PC-3 (cell line): Measurements from ENCODE around the gene FALEC. TPM values are rescaled to one million over a fixed set of nuclear protein-coding genes. Genes with fewer than 3 reads are reported as not detected.
A peak's percentile ranks its signal among the peaks of the same experiment; 100 is the strongest.

Experiments
- ATAC-seq: fragments of 200-7000 bp; cut with Tn5 transposase; 2 replicates; pipeline ENCODE4 v1.9.1; 2020; ENCODE audit warnings: mild to moderate bottlenecking, moderate library complexity
- BruUV-seq: library from RNA; stranded (reverse); fragments of 400-500 nt; replicated peaks from 2 replicates; lab custom pipeline; 2021; lab: Mats Ljungman, UMichigan
- CTCF ChIA-PET: fragments of 300-600 bp; sonication (Branson Sonifier 250); formaldehyde crosslinking; loops from one replicate; lab custom pipeline; 2022; ENCODE audit warnings: antibody characterized with exemption; lab: Charles Lee
- POLR2A ChIA-PET: fragments of 300-600 bp; sonication (Branson Sonifier 250); formaldehyde crosslinking; loops from one replicate; lab custom pipeline; 2022; ENCODE audit warnings: antibody characterized with exemption; ENCODE audit not compliant: unreplicated experiment; lab: Charles Lee
- DNase-seq: peaks from one replicate; pipeline ENCODE4 v3.0.0-alpha.2; 2015
- H2AFZ ChIP-seq: fragments of 300-600 bp; sonication (generic); 2 replicates; pipeline ENCODE4 v1.6.0; 2016; ENCODE audit warnings: antibody characterized with exemption, low read length
- H3F3A ChIP-seq: fragments of 300-600 bp; sonication (generic); one replicate; pipeline ENCODE4 v1.6.0; 2017; ENCODE audit warnings: antibody characterized with exemption, low read length, control low read depth, mild to moderate bottlenecking; ENCODE audit not compliant: unreplicated experiment
- H3K27ac ChIP-seq: fragments of 300-600 bp; sonication (generic); 2 replicates; pipeline ENCODE4 v1.5.1; 2016; ENCODE audit warnings: mild to moderate bottlenecking, low read length
- H3K27me3 ChIP-seq: fragments of 300-600 bp; sonication (generic); 2 replicates; pipeline ENCODE4 v1.6.1; 2016; ENCODE audit warnings: low read length, mixed read lengths
- H3K36me3 ChIP-seq: fragments of 300-600 bp; sonication (generic); 2 replicates; pipeline ENCODE4 v1.6.1; 2016; ENCODE audit warnings: low read depth, mixed run types, low read length, mixed read lengths
- H3K4me1 ChIP-seq: fragments of 300-600 bp; sonication (generic); 2 replicates; pipeline ENCODE4 v1.5.1; 2016; ENCODE audit warnings: low read length; ENCODE audit not compliant: insufficient read depth
- H3K4me2 ChIP-seq: fragments of 300-600 bp; sonication (generic); 2 replicates; pipeline ENCODE4 v1.6.0; 2016; ENCODE audit warnings: low read length
- H3K4me3 ChIP-seq: fragments of 300-600 bp; sonication (generic); 2 replicates; pipeline ENCODE4 v1.5.1; 2016; ENCODE audit warnings: mild to moderate bottlenecking, low read length, mixed read lengths
- H3K79me2 ChIP-seq: fragments of 300-600 bp; sonication (generic); 2 replicates; pipeline ENCODE4 v1.6.1; 2017; ENCODE audit warnings: low read length, mixed read lengths
- H3K9ac ChIP-seq: fragments of 300-600 bp; sonication (generic); 2 replicates; pipeline ENCODE4 v1.6.0; 2016; ENCODE audit warnings: mild to moderate bottlenecking, low read length
- H3K9me2 ChIP-seq: fragments of 300-600 bp; sonication (generic); replicated peaks from 2 replicates; pipeline ENCODE4 v1.6.1; 2016; ENCODE audit warnings: mixed run types, low read length, mixed read lengths
- H3K9me3 ChIP-seq: fragments of 300-600 bp; sonication (generic); 2 replicates; pipeline ENCODE4 v1.6.1; 2016; ENCODE audit warnings: low read length, mixed read lengths
- H4K20me1 ChIP-seq: fragments of 300-600 bp; sonication (generic); 2 replicates; pipeline ENCODE4 v1.6.1; 2016; ENCODE audit warnings: low read length, mixed read lengths
- EZH2 ChIP-seq: fragments of 300-600 bp; sonication (generic); IDR thresholded peaks from one replicate; pipeline ENCODE4 v1.6.1; 2017; ENCODE audit warnings: antibody characterized with exemption, mild to moderate bottlenecking, low read length; ENCODE audit not compliant: unreplicated experiment
- EZH2phosphoT487 ChIP-seq: fragments of 300-600 bp; sonication (generic); IDR thresholded peaks from 2 replicates; pipeline ENCODE4 v1.6.1; 2018; ENCODE audit warnings: mild to moderate bottlenecking, antibody characterized with exemption, low read length, borderline replicate concordance
- intact Hi-C: fragments of 100-400 bp; cut with micrococcal nuclease; formaldehyde crosslinking; loops from 2 replicates; pipeline ENCODE4 v1.9.0; 2023
- total RNA-seq: library from RNA; depleted of rRNA; stranded (reverse); fragments of >200 nt; gene quantifications from 2 replicates; pipeline ENCODE4 v1.2.3, GENCODE V29; 2014
- TF ChIP-seq, protein P1 (sequence below): fragments of 300-600 bp; sonication (generic); conservative IDR thresholded peaks from 2 replicates; pipeline ENCODE4 v1.5.1; 2017; ENCODE audit warnings: antibody characterized with exemption, low read depth, mild to moderate bottlenecking, low read length

FALEC gene
- total RNA-seq, 1 experiment from 2014 or later: 0.73 TPM

DNA sequence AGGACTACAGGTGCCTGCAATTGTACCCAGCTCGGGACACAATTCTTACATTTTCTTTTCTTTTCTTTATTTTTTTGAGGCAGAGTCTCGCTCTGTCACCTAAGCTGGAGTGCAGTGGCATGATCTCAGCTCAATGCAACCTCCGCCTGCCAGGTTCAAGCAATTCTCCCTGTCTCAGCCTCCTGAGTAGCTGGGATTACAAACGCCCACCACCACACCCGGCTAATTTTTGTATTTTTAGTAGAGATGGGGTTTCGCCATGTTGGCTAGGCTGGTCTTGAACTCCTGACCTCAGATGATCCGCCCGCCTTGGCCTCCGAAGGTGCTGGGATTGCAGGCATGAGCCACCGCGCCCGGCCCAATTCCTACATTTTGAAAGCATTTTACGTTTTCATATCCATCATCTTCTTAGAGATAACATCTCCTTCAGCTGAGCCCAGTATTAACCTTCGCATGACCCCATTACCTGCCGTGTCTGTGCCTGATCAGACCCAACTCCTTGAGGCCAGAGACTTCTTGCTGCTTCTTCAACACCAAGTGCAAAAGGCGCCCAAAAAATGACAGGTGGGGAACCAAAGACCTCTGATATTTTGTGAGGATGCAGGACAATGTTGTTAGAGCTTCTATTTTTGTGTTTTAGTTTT lies 30.9 kb downstream of the FALEC start:
- DNase-seq: no peak
- no peak overlapping the region for H3K4me3 ChIP-seq
- H3K36me3 ChIP-seq: no peaks in the 10 kb centered on the region
- H3K79me2 ChIP-seq: no peaks in the 10 kb centered on the region
- H3F3A ChIP-seq: no peaks in the 10 kb centered on the region
- no peaks in the 10 kb centered on the region for H3K9me3 ChIP-seq
- H4K20me1 ChIP-seq: no peaks in the 10 kb centered on the region
- no peaks in the 10 kb centered on the region for H3K27me3 ChIP-seq
- no TSS peak for BruUV-seq
- no peak for ATAC-seq
- H3K9me2 ChIP-seq: no peaks in the 10 kb centered on the region
- no peak for TF ChIP-seq EZH2
- TF ChIP-seq, protein P1, sequence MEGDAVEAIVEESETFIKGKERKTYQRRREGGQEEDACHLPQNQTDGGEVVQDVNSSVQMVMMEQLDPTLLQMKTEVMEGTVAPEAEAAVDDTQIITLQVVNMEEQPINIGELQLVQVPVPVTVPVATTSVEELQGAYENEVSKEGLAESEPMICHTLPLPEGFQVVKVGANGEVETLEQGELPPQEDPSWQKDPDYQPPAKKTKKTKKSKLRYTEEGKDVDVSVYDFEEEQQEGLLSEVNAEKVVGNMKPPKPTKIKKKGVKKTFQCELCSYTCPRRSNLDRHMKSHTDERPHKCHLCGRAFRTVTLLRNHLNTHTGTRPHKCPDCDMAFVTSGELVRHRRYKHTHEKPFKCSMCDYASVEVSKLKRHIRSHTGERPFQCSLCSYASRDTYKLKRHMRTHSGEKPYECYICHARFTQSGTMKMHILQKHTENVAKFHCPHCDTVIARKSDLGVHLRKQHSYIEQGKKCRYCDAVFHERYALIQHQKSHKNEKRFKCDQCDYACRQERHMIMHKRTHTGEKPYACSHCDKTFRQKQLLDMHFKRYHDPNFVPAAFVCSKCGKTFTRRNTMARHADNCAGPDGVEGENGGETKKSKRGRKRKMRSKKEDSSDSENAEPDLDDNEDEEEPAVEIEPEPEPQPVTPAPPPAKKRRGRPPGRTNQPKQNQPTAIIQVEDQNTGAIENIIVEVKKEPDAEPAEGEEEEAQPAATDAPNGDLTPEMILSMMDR: no peak
- TF ChIP-seq EZH2phosphoT487: no peak
- POLR2A ChIA-PET: interaction anchor here (0.6 kb wide), 1 partner anchor 460 kb away, joined by 4 read pairs; no protein-coding TSS in a partner anchor
- H2AFZ ChIP-seq: no peak overlapping the region
- peaks cover 3% of the 10 kb centered on the region; the same call in 1 of the 2 replicates for H3K4me1 ChIP-seq
- intact Hi-C loops: loop anchor here (5.0 kb wide), 1 partner anchor 84 kb away; no protein-coding TSS in a partner anchor
- H3K9ac ChIP-seq: no peak overlapping the region
- no peak overlapping the region for H3K4me2 ChIP-seq
- CTCF ChIA-PET: no interaction called here
- H3K27ac ChIP-seq: no peak overlapping the region

DNA sequence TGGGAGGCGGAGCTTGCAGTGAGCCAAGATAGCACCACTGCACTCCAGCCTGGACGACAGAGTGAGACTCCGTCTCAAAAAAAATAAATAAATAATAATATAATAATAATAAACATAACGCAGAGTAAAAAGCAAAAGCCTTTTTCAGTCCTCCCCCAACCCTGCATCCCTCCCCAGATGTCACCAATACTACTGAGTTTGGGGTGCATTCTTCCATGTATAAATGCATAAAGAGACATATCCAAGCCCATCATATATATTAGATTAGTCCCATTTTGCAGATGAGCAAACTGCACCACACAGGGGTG lies 32.7 kb downstream of the FALEC start:
- Histone ChIP-seq H3K4me1 (peaks cover 19% of the 10 kb centered on the region), H3K4me3 (peak overlapping the region; percentile 72), H3K4me2 (peak overlapping the region; percentile 95), H3K9me3 (no peaks in the 10 kb centered on the region), H3K9ac (peak overlapping the region; percentile 60), H3K36me3 (no peaks in the 10 kb centered on the region), H2AFZ (peak overlapping the region; percentile 81), H4K20me1 (no peaks in the 10 kb centered on the region), H3K79me2 (no peaks in the 10 kb centered on the region), H3K9me2 (no peaks in the 10 kb centered on the region), H3K27ac (no peak overlapping the region), H3K27me3 (no peaks in the 10 kb centered on the region), H3F3A (no peaks in the 10 kb centered on the region)
- DNase-seq (no peak), ATAC-seq (no peak)
- ChIA-PET CTCF (interaction anchor here (0.6 kb wide), 1 partner anchor 11 kb away, joined by 3 read pairs; no protein-coding TSS in a partner anchor), POLR2A (interaction anchor here (0.5 to 1.0 kb wide), 4 partner anchors 14 to 125 kb away, joined by 3 to 17 read pairs (median 7); partner anchors contain the start of gene FALEC)
- BruUV-seq: no TSS peak
- intact Hi-C loops: loop anchor here (5.0 kb wide), 1 partner anchor 86 kb away; no protein-coding TSS in a partner anchor
- TF ChIP-seq EZH2: no peak
- no peak for TF ChIP-seq EZH2phosphoT487
- TF ChIP-seq, protein P1: no peak
